HG03571 (cell line): Measurements from ENCODE around the gene MYO15A.
"Not testable (repeated sequence)": the region's sequence is repeated elsewhere in the genome, so short reads cannot be mapped to it uniquely, and the experiment has no call there.

ENCODE experiments used
- ATAC-seq: cut with Tn5 transposase; IDR thresholded peaks from one replicate; pipeline ENCODE4 v1.9.1; 2021; ENCODE audit not compliant: unreplicated experiment

Gene MYO15A

DNA sequence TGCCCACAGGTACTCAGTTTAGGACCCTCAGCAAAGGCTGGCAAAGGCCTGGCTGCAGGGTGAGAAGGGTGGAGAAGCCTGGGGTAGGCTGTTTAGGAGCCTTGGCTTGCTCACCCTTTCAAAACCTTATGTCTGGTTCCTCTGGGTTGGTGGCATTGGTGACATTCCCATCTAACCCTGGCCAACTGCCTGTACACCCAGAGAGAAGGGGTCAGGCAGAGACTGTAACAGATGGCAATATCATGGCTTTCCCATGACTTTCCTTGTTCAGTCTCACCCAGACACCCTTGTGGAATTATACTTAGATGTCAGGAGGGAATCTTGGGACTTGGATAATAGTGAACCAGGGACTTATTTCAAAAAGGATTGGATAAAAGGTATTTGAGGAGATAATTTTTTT is 98.4 kb downstream of the MYO15A start:
- no peak for ATAC-seq

DNA sequence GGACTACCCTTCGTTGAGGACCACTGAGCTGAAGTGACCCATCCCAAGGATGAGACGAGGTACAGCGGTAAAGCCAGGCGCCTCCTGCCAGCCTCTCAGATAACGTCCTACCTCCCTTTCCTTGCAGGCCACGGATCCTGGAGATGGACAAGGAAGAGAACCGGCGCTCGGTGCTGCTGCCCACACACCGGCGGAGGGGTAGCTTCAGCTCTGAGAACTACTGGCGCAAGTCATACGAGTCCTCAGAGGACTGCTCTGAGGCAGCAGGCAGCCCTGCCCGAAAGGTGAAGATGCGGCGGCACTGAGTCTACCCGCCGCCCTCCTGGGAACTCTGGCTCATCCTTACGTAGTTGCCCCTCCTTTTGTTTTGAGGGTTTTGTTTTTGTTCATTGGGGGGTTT is 99.5 kb downstream of the MYO15A start:
- ATAC-seq = no peak

- no peak for ATAC-seq
Observed at GRCh38 chr17:18213666-18214270, 105.2 kb downstream of the MYO15A start.

DNA sequence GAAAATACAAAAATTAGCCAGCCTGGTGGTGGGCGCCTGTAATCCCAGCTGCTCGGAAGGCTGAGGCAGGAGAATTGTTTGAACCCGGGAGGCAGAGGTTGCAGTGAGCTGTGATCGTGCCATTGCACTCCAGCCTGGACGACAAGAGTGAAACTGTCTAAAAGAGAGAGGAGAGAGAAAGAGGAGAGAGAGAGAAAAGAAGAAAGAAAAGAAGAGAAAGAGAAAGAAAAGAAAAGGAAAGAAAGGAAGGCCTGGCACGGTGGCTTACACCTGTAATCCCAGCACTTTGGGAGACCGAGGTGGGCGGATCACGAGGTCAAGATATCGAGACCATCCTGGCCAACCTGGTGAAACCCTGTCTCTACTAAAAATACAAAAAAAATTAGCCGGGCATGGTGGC is 108.3 kb downstream of the MYO15A start:
- ATAC-seq = not testable (repeated sequence)

DNA sequence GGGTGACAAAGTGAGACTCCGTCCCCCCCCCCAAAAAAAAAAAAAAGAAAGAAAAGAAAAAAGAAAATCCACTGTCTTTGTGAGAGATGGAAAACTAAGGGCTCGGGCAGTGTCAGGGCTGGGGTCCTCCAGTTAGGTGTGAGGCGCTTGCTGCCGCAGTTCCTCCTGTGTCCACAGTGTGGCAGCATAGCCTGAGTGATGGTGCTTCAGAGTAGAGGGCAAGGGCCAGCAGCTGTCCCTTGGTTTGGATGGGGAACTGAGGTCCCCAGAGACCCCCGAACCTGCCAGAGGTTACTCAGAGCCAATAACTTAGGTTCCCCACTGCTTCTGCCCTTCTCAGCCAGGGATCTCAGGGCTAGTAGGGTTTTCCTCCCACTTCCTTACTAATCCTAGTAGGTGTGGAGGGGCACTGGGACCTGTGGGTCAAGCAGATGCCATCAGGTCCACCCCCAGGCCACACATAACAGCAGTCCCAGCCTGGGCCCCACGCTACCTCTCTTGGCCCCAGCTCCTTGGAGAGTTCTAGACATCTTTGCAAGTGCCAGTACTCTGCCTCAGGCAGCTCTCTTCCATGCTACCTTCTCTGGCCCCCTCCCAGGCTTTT is 109.0 kb downstream of the MYO15A start:
- ATAC-seq = no peak

DNA sequence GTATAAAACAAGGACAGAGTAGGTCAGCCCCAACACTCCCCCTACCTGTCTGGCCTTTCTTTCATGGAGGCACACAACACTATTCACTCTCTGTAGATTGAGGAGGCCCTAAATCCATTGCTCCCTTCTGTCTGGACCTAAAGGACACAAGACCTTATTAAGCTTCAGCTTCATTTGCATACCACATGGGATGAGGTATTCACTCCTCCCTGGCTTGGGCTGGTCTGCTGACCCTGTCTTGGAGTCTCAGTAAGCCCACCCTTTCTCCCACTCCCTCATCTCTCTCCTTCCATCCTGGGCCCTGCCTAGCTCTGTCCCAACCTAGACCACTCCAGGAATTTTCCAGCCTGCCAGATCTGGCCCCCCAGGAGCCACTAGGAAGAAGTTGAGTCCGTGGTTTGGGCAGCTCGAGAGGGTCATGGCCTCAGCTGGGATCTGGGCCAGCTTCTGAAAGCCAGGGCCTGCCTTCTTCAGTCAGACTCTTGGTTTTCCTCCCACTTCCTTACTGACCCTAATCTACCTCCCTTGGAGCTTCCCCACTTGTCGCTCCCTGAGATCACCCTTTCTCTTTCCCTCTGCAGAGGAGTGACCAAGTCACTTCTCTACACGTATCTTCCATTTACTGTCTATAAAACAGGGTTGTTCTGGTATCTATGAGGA is 110.3 kb downstream of the MYO15A start:
- ATAC-seq = no peak

DNA sequence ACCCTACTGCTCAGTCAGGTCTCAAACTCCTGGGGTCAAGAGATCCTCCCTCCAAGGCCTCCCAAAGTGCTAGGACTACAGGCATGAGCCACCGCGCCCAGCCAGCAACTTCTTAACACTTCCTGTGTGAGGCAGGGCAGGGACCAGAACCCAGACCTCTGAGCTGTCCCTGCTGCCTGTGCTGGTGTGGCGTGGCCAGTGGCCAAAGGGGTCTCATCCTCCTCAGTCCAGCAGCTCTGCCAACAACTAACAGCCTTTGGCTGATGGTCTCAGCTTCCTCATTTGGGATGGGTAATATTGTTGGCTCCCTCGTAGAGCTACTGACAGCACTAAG is 115.5 kb downstream of the MYO15A start:
- ATAC-seq = no peak

- ATAC-seq = no peak
Observed at GRCh38 chr17:18224387-18225120, 116.0 kb downstream of the MYO15A start.

DNA sequence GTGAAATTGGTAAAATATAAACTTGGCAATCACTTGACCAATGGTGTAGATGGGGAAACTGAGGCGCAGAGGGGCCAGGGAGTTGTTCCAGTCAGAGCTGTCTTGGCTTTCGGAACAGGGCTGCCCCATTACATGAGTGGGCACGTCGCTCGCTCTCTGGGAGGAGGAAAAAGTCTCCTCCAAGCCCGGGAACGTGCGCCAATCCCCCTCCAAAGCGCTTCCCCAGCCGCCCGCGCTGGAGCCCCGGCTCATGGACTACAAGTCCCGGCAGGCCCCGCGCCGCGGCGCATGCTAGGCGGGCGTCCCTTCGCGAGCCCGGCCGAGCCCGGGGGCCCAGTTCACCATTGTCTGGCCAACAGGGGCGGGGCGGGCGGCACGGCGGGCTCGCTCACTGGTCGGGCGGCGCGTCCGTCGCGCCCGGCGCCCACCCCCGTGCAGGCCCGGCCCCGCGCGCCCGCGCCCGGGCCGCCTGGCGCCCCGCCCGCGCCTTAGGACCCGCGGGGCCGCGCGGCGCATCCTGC is 116.6 kb downstream of the MYO15A start, which contains the start of gene LLGL1:
Gene LLGL1, plus strand, starts transcription at position 515 of the 521 bp plus-strand sequence. CDS start 48 bp downstream, outside the sequence.
- peak; percentile 75 for ATAC-seq

- no peak for ATAC-seq
Observed at GRCh38 chr17:18225642-18226283, 117.2 kb downstream of the MYO15A start.

DNA sequence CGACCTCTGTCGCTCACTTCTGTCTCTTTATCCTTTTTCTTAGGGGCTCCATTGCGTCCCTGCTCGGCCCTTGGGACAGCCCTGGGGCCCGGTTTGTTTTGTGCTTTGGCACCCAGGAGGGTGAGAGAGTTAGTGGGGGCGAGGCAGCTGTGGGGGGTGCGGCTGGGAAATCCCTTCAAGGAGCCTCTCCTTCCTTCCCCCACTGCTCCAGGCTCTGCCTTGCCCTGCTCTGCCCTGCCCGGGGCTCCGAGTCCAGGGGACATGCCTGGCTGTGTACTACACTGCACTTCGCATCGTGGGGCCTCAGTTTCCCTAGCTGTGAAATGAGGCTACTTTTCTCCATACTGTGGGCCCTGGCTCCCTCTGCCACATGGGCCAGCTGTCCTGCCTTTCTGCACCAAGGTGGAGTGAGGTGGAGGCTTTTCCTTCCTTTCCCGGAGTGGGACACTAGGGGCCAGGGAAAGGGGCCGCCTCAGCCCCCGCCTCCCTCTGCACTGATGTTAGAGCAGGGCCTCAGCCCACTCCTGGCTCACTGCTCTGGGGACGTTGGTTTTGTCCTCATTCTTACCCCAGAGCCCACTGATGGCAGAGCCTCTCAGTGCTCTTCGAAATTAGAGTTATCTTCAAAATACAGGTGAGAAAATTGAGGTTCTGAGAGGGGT is 117.9 kb downstream of the MYO15A start:
- ATAC-seq = no peak

GRCh38 chr17:18227635-18228034 is 119.1 kb downstream of the MYO15A start:
- no peak for ATAC-seq

DNA sequence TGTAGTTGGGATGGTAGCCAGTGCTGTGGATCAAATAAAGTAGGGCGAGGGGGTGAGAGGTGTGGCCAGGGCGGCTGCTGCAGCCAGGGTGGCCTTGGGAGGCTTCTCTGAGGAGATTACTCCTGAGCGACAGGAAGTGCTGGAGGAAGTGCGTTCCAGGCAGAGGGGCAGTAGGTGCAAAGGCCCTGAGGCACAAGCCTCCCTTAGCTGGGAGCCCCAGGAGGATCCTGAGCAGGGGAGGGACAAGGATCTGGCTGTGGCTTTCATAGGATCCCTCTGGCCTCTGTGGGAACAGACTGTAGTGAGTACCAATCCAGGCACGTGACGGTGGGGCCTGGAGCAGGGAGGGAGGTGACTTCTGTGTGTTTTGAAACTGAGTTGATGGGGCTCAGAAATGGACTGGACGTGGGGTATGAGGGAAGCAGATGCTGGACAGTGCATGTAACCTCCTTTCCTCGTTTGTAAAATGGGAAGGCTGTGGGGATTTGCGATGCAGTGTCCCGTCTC is 119.7 kb downstream of the MYO15A start:
- ATAC-seq = no peak

- no peak for ATAC-seq
Observed at GRCh38 chr17:18229254-18229653, 120.7 kb downstream of the MYO15A start.
